Hippocampal formation (tissue), 2 donors: ENCODE results near the gene DNAI2.

Experiments
- DNase-seq, 2 donors: peaks; one replicate each; lab custom pipeline; 2025; lab: John Stamatoyannopoulos, UW

Gene DNAI2, protein sequence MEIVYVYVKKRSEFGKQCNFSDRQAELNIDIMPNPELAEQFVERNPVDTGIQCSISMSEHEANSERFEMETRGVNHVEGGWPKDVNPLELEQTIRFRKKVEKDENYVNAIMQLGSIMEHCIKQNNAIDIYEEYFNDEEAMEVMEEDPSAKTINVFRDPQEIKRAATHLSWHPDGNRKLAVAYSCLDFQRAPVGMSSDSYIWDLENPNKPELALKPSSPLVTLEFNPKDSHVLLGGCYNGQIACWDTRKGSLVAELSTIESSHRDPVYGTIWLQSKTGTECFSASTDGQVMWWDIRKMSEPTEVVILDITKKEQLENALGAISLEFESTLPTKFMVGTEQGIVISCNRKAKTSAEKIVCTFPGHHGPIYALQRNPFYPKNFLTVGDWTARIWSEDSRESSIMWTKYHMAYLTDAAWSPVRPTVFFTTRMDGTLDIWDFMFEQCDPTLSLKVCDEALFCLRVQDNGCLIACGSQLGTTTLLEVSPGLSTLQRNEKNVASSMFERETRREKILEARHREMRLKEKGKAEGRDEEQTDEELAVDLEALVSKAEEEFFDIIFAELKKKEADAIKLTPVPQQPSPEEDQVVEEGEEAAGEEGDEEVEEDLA

DNA sequence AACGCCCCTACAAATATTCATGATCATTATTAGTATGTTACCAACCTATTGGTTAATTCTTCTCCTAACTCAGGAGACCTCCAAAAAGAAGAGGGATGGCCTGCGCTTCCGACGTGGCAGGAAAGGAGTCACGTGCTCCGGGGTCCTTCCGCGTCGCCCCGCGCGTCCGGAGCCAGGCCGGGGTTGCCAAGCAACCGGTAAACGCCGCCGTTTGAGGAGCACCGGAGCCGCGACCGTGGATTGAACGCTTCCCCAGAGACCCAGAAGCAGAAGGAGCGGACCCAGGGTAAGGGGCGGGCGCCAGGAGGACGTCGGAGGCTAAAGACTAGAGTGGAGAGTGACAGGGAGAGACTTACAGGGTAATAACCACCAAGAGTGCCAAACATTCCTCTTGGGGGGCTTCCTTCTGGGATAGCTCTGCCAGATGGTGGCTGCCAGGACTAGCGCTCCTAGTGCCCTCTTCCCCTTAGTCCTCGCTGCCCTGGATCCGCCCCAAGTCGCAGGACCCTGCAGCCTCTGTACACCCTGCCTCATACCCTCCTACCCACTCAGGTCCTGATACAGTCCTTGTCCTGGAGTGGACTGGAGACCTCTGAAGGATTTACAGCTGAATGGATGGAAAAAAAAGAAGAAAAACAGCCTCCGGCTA, at the start of gene DNAI2:
TSS of gene DNAI2 (plus strand) at position 175 of the 649 bp plus-strand sequence. CDS start 7,584 bp downstream, outside the sequence.
- no peak for DNase-seq

DNA sequence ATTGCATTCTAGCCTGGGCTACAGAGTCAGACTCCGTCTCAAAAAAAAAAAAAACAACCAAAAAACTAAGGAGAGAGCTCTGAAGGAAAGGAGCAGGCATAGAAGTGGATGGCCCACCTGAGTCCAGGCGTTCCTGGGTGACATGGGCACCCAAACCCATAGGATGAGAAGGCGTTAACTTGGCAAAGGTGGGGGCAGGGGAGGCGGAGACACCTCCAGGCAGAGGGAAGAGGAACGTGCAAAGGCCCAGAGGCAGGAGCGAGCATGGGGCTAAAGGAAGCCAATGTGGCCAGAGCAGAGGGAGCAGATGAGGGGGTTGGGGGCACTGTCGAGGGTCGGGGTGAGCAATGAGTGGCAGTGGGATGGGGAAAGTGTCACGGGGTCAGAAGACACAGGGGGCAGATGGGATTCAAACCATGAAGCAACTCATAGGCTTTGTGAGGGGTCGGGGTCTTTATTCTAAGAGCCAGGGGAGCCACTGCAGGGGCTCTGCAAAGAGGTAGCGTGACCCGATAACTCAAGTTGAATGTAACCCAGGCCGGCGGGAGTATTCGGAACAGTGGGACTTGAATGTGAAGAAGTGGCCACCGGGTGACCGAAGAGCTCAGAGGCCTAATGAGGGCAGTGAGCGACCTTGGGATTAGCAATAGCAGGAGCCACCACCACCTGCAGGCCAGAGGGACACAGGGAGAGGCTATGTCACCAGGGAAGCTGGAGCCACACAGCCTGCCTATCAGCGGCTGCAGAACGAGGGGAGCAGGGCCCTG, 48.9 kb upstream of the DNAI2 start:
- DNase-seq, result no peak

- no peak for DNase-seq
These were observed 47.8 kb upstream of the DNAI2 start for GRCh38 chr17:74226252-74226651.

GRCh38 chr17:74227271-74228080, 46.6 kb upstream of the DNAI2 start:
- DNase-seq, result no peak

- no peak for DNase-seq
These were observed 45.6 kb upstream of the DNAI2 start for GRCh38 chr17:74228306-74228978.

GRCh38 chr17:74230896-74231295, 43.1 kb upstream of the DNAI2 start:
- DNase-seq, result no peak

- no peak for DNase-seq
These were observed 41.8 kb upstream of the DNAI2 start for GRCh38 chr17:74231928-74232907.

GRCh38 chr17:74233937-74234336, 40.1 kb upstream of the DNAI2 start:
- no peak for DNase-seq

DNA sequence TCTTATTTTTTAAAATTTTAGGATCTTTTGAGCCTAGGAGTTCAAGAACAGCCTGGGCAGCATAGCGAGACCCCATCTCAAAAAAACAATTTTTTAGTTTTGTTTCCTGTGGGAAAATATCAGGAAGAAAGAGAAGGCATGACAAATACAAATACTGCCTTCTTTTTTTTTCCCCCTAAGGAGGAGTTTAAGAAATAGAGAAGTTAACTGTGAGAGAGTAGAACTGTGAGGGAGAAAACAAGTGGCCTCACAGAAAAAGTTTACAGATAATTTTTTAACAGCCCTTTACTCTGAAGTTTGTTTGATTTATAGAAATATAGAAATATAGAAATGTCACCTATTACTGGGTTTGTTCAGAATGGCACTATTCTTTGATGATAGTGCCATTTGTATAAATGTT, 39.5 kb upstream of the DNAI2 start:
- DNase-seq, result peak in 1 of 2 donors; percentile 26

DNA sequence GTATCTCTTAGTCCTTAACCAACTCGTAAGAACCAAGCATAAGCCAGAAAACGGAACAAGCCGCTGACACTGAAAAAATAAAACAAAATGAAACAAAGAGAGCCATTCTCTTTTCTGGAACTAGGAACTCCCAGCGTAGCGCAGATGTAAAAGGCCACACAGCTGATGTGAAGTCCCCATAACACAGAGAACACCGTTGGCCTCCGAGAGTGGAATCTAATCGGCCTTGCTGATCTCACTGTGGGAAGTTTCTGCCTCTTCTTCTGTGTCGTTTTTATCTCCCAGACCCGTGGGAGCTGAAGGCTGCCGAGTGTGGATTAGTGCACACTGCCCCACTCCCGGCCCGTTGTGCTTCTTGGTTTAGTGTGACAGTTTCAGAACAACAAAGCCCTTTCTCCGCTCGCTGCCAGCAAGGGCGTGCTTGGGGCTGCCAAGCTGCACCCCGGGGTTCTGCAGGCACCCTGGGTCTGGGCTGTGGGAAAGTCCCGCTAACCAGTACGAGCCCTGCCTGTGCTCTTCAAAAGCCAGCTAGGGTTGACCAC, 38.9 kb upstream of the DNAI2 start:
- peak; percentile 69 to 89 for DNase-seq

DNA sequence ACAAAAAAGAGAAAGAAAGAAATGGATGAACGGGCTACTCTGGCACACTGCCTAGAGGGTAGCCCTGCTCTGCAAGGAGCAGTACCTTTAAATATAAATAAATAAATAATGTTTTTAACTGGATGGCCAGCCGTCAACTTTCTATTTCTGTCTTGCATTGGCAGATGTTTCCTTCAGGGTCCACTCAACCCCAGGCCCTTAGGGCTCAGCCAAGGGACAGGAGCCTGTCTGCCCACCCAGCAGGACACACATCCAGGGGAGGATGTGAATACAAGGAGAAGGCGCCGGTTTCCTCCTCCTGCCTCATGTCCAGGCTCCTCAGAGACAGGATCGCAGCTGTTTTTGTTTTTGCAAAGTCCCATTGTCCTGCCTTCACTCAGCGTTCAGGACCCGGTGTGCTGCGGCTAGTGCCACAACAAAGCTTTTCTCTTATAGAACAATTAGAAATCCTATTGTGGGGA, 38.1 kb upstream of the DNAI2 start:
- peak in 1 of 2 donors; percentile 11 for DNase-seq

GRCh38 chr17:74237321-74237720, 36.7 kb upstream of the DNAI2 start:
- no peak for DNase-seq

GRCh38 chr17:74239172-74239571, 34.9 kb upstream of the DNAI2 start:
- DNase-seq, result no peak

DNA sequence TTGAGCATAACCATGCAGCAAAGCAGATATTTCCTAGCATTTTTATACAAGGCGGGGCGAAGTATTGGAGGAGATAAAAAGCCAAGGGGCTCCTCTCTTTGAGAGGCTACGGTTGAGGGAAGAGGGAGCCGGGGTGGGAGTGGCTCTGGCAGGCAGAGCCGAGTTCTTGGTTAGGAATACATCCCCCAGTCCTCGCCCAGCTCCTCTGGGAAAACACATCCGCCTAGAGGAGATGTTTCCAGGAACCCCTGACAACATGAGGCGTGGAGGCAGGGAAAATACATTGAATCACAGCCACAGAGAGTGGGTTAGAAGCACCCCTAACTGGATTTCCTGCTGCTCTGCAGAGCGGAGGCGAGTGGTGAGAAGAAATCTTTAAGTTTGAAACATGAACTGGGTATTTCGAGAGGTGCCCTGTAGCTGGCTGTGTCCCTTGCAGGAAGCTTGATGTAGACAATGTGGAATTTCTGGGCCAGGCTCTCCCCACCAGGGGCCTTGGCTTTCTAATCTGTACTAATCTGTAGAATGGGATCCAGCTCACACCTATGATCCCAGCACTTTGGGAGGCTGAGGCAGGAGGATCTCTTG, 33.3 kb upstream of the DNAI2 start:
- DNase-seq, result peak in 1 of 2 donors; percentile 3

DNA sequence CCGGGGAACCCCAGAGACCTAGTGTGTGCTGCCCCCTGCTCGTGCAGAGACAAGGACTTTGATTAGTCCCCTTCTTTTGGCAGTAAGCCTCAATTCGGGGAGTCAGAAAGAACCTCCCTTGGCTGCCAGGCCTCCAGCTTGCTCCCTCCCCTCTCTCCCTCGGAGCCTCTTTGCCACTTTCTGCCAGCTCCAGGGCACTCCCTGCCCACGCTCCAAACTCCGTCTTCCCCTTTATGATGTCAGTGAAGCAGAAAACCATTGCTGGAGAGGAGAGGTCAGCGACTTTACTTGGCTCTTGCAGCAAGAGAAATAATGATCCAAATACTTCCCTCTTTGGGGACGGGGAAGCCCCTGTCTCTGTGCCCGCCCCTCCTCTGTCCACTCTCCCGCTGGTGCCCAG, 32.6 kb upstream of the DNAI2 start:
- peak; percentile 45 to 65 for DNase-seq

DNA sequence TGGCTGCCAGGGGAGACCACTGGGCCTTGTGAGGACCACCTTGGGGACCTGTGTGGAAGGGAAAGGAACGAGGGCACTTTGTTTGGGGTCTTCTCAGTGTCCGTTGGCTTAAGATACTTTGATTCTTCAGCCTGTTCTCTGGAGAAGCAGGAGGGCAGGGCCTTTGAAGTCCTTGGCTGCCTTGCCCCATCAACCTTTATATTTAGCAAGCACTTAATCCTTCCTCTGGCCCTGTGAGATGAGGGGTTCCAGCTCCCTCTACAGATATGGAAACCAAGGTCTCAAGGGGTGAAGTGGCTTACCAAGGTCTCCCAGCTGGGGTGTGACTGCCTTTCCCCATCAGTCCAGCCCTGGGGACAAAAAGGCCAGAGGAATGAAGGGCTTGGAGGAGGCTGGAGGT, 32.2 kb upstream of the DNAI2 start:
- no peak for DNase-seq

GRCh38 chr17:74243013-74243755, 30.9 kb upstream of the DNAI2 start:
- DNase-seq, result peak; percentile 29 to 58

DNA sequence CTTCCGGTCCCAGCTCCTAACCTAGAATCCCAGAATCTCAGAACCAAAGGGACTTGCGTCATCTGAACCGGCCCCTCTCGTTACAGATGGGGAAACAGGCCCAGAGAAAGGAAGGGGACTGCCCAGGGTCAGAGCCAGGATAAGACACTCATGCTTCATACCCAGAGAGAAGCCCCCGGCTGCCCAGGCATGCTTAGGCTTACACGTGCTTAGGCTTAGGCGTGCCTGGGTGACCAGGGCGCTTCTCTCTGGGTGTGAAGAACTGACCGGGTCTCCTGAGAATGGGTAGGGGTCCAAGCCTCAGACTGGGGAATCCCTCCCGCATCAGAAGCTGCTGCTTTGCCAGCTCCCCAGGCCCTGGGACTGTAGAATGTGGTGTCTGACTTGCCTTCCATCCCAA, 29.9 kb upstream of the DNAI2 start:
- DNase-seq, result no peak
